Measurements from ENCODE around the gene CIBAR2.

DNA sequence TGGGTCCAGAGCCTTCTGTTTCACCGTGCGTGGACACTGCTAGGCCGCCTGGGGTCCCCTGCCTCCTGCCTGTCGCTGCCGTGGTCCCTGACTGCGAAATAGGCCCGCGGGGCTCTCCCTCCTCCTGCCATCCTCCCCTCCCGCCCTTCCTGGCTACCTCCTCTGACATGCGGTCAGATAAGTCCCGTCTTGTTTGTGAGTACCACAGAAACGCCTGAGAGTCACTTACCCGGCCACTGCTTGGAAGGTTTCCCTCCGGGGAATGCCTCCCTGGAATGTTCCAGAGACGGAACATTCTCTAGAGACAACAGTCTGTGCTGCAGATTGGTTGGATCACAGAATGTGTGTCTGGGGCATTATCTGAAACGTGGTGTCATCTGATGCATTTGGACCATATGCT is 22.7 kb downstream of the CIBAR2 start:
- TF ChIP-seq, protein P1, sequence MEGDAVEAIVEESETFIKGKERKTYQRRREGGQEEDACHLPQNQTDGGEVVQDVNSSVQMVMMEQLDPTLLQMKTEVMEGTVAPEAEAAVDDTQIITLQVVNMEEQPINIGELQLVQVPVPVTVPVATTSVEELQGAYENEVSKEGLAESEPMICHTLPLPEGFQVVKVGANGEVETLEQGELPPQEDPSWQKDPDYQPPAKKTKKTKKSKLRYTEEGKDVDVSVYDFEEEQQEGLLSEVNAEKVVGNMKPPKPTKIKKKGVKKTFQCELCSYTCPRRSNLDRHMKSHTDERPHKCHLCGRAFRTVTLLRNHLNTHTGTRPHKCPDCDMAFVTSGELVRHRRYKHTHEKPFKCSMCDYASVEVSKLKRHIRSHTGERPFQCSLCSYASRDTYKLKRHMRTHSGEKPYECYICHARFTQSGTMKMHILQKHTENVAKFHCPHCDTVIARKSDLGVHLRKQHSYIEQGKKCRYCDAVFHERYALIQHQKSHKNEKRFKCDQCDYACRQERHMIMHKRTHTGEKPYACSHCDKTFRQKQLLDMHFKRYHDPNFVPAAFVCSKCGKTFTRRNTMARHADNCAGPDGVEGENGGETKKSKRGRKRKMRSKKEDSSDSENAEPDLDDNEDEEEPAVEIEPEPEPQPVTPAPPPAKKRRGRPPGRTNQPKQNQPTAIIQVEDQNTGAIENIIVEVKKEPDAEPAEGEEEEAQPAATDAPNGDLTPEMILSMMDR (IDR thresholded peaks at IDR 0.05), result no peak
- TF ChIP-seq ZFX (IDR thresholded peaks at IDR 0.05; ENCODE audit: borderline replicate concordance), result no peak

Data from 22Rv1 (cell line).